Mesendoderm (in vitro differentiated cells): ENCODE measurements around the gene MVB12B.

Experiments used
- DNase-seq: peaks from one replicate; pipeline ENCODE4 v3.0.0; 2013
- H2AK5ac ChIP-seq: 2 replicates; pipeline ENCODE4 v1.6.1; 2013; ENCODE audit warnings: low read length, inconsistent platforms
- H2BK120ac ChIP-seq: 2 replicates; pipeline ENCODE4 v1.6.1; 2013; ENCODE audit warnings: low read depth, mild to moderate bottlenecking, low read length, moderate library complexity, mixed read lengths
- H2BK15ac ChIP-seq: replicated peaks from 2 replicates; pipeline ENCODE4 v1.6.1; 2013; ENCODE audit warnings: low read depth, mild to moderate bottlenecking, moderate library complexity
- H2BK5ac ChIP-seq: 2 replicates; pipeline ENCODE4 v1.6.1; 2013; ENCODE audit warnings: low read length, inconsistent platforms
- H3K18ac ChIP-seq: 2 replicates; pipeline ENCODE4 v1.6.1; 2013; ENCODE audit warnings: mild to moderate bottlenecking, low read length, mixed read lengths
- H3K23ac ChIP-seq: one replicate; pipeline ENCODE4 v1.6.1; 2013; ENCODE audit warnings: low read length
- H3K27ac ChIP-seq: 2 replicates; pipeline ENCODE4 v1.5.1; 2013; ENCODE audit warnings: low read depth, mild to moderate bottlenecking, inconsistent platforms, low read length, moderate library complexity
- H3K27me3 ChIP-seq: 2 replicates; pipeline ENCODE4 v1.6.1; 2013; ENCODE audit warnings: low read length, control low read depth, mild to moderate bottlenecking, inconsistent platforms; ENCODE audit not compliant: insufficient read depth, poor library complexity
- H3K36me3 ChIP-seq: 2 replicates; pipeline ENCODE4 v1.6.1; 2013; ENCODE audit warnings: low read length, inconsistent platforms; ENCODE audit not compliant: control insufficient read depth, insufficient read depth
- H3K4ac ChIP-seq: one replicate; pipeline ENCODE4 v1.6.1; 2013; ENCODE audit warnings: low read depth, mild to moderate bottlenecking, low read length, moderate library complexity
- H3K4me1 ChIP-seq: 2 replicates; pipeline ENCODE4 v1.6.1; 2013; ENCODE audit warnings: low read depth, low read length, inconsistent platforms; ENCODE audit not compliant: control insufficient read depth
- H3K4me2 ChIP-seq: 2 replicates; pipeline ENCODE4 v1.6.1; 2013; ENCODE audit warnings: low read length
- H3K4me3 ChIP-seq: 2 replicates; pipeline ENCODE4 v1.5.1; 2013; ENCODE audit warnings: mild to moderate bottlenecking, low read length
- H3K56ac ChIP-seq: one replicate; pipeline ENCODE4 v1.6.1; 2013; ENCODE audit warnings: low read length
- H3K79me1 ChIP-seq: 2 replicates; pipeline ENCODE4 v1.6.1; 2013; ENCODE audit warnings: low read length, inconsistent platforms
- H3K79me2 ChIP-seq: 2 replicates; pipeline ENCODE4 v1.6.1; 2013; ENCODE audit warnings: mild to moderate bottlenecking, low read length; ENCODE audit not compliant: control insufficient read depth, insufficient read depth
- H3K9ac ChIP-seq: 2 replicates; pipeline ENCODE4 v1.6.1; 2013; ENCODE audit warnings: low read length, inconsistent platforms
- H4K5ac ChIP-seq: one replicate; pipeline ENCODE4 v1.6.1; 2013; ENCODE audit warnings: low read length
- H4K8ac ChIP-seq: one replicate; pipeline ENCODE4 v1.6.1; 2013; ENCODE audit warnings: low read depth, mild to moderate bottlenecking, control low read depth, low read length, moderate library complexity
- WGBS: extraction: QIAGEN DNeasy Blood & Tissue Kit; methylation state at CpG from one replicate; pipeline ENCODE4 v1.1.7; 2013; ENCODE audit warnings: low lambda C conversion rate, missing lambda C conversion rate; ENCODE audit not compliant: insufficient coverage; ENCODE audit errors: extremely low coverage; 5-methylcytosine and 5-hydroxymethylcytosine counted together

Gene MVB12B

DNA sequence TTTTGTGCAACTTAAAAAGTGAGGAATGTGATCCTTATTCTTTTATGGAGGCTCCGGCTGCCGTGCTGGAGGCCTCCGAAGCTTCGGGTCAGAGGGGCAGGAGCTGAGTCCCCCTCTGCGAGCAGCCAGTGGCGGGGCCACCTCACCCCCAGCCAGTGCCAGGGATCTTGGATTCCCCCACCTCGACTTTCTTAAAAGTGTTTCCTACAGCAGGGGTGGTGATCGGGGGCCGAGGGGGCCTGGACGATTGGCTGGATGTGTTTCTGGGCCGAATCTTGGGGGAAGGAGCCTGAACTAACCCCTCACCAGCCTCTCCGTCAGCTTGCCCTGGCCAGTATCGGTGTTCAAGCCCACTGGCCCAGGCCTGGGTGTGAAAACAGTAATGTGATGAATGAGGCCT lies 194.9 kb downstream of the MVB12B start:
- no peak overlapping the region for H4K5ac ChIP-seq
- no peak overlapping the region for H3K4me3 ChIP-seq
- H3K4ac ChIP-seq = peak overlapping the region; percentile 63
- no peak for DNase-seq
- H3K27ac ChIP-seq = no peak overlapping the region
- H3K36me3 ChIP-seq = no peaks in the 10 kb centered on the region
- H3K79me1 ChIP-seq = no peaks in the 10 kb centered on the region
- no peaks in the 10 kb centered on the region for H3K79me2 ChIP-seq
- no peak overlapping the region for H3K23ac ChIP-seq
- H3K4me1 ChIP-seq = peaks cover 5% of the 10 kb centered on the region
- no peak overlapping the region for H3K9ac ChIP-seq
- no peak overlapping the region for H2AK5ac ChIP-seq
- no peak overlapping the region for H2BK5ac ChIP-seq
- no peak overlapping the region for H3K56ac ChIP-seq
- no peak overlapping the region for H2BK15ac ChIP-seq
- H3K27me3 ChIP-seq = no peaks in the 10 kb centered on the region
- H3K18ac ChIP-seq = peak overlapping the region; percentile 28
- H3K4me2 ChIP-seq = no peak overlapping the region
- H4K8ac ChIP-seq = no peak overlapping the region
- WGBS = no CpG with 5 or more reads among the region's 13 CpGs
- no peak overlapping the region for H2BK120ac ChIP-seq

- no CpG with 5 or more reads among the region's 10 CpGs for WGBS
- Histone ChIP-seq H2BK120ac (no peak overlapping the region), H3K18ac (peak overlapping the region; percentile 28), H3K36me3 (no peaks in the 10 kb centered on the region), H3K9ac (no peak overlapping the region), H3K4me3 (no peak overlapping the region), H2BK15ac (no peak overlapping the region), H3K79me1 (no peaks in the 10 kb centered on the region), H3K4me2 (no peak overlapping the region), H3K56ac (no peak overlapping the region), H4K8ac (no peak overlapping the region), H2BK5ac (no peak overlapping the region), H3K23ac (peak overlapping the region; percentile 31), H3K79me2 (no peaks in the 10 kb centered on the region), H3K4ac (no peak overlapping the region), H2AK5ac (no peak overlapping the region), H3K27me3 (no peaks in the 10 kb centered on the region), H4K5ac (no peak overlapping the region), H3K27ac (no peak overlapping the region), H3K4me1 (peaks cover 2% of the 10 kb centered on the region)
- no peak for DNase-seq
Measured at GRCh38 chr9:126521976-126522590, 195.5 kb downstream of the MVB12B start.

DNA sequence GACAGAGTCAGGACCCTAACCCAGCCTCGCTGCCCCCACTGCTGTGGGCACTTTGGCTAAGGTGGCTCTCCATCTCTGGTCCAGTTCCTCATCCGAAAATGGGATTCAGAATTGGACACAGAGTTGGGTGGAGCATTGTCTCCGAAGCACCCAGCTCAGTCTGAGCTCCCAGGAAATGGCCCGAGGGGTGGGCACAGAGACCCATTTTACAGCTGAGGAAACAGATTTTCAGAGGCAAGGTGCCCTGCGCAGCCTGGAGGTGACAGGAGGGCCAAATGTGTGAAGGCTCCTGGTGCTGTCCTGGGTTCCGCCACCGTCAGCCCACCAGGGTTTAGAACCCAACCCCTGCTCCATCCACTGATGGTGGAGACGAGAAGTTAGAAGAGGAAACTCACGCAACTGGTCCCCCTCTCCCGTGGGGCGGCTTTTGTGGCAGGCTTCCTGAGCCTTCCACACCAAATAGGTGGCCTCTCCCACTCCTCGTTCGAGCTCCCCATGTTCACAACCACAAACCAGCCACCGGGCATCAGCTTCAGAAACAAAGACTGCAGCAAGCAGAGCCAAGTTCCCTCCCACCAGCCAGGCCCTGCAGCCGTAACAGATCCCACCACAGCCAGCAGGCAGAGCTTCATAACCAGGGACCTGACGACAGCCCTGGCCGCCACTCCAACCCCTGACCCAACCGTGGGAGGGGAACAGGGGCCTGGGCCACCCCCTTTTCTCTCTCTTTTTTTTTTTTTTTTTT lies 196.2 kb downstream of the MVB12B start:
- DNase-seq = no peak
- Histone ChIP-seq H3K27me3 (no peaks in the 10 kb centered on the region), H3K4me3 (no peak overlapping the region), H3K4ac (no peak overlapping the region), H2AK5ac (no peak overlapping the region), H3K56ac (peak overlapping the region; percentile 6), H2BK5ac (no peak overlapping the region), H3K9ac (no peak overlapping the region), H3K18ac (no peak overlapping the region), H3K79me1 (no peaks in the 10 kb centered on the region), H3K27ac (no peak overlapping the region), H3K4me1 (peaks cover 2% of the 10 kb centered on the region), H4K5ac (no peak overlapping the region), H2BK120ac (no peak overlapping the region), H2BK15ac (no peak overlapping the region), H3K4me2 (no peak overlapping the region), H3K23ac (no peak overlapping the region), H3K79me2 (no peaks in the 10 kb centered on the region), H4K8ac (no peak overlapping the region), H3K36me3 (no peaks in the 10 kb centered on the region)
- WGBS = no CpG with 5 or more reads among the region's 18 CpGs

DNA sequence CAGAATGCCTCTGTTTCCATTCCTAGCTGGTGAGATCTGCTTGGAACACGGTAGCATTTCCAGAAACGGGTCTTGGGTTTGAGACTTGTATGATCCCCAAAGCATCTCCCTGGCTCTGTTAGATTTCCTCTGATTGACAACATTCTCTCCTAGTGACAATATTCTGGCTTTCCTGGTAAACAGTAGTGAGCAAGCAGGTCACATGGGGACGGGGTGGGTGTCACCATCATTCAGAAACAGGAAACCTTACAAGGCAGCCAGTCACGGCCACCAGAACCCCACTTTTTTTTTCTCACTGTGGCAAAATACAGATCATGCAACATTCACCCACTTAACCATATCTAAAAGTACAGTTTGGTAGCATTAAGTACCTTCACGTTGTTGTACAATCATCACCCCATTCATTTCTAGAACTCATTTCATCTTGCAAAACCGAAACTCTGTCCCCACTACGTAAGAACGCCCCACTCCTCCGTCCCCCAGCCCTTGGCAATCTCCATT lies 197.0 kb downstream of the MVB12B start:
- Histone ChIP-seq H3K18ac (no peak overlapping the region), H3K4ac (no peak overlapping the region), H3K36me3 (no peaks in the 10 kb centered on the region), H3K4me3 (no peak overlapping the region), H3K27ac (no peak overlapping the region), H2BK15ac (no peak overlapping the region), H3K23ac (no peak overlapping the region), H3K79me1 (no peaks in the 10 kb centered on the region), H2BK120ac (no peak overlapping the region), H3K9ac (no peak overlapping the region), H3K4me1 (peaks cover 2% of the 10 kb centered on the region), H3K56ac (no peak overlapping the region), H3K27me3 (no peaks in the 10 kb centered on the region), H3K79me2 (no peaks in the 10 kb centered on the region), H4K5ac (no peak overlapping the region), H4K8ac (no peak overlapping the region), H3K4me2 (no peak overlapping the region), H2BK5ac (no peak overlapping the region), H2AK5ac (no peak overlapping the region)
- no peak for DNase-seq
- WGBS = no CpG with 5 or more reads among the region's 9 CpGs

DNA sequence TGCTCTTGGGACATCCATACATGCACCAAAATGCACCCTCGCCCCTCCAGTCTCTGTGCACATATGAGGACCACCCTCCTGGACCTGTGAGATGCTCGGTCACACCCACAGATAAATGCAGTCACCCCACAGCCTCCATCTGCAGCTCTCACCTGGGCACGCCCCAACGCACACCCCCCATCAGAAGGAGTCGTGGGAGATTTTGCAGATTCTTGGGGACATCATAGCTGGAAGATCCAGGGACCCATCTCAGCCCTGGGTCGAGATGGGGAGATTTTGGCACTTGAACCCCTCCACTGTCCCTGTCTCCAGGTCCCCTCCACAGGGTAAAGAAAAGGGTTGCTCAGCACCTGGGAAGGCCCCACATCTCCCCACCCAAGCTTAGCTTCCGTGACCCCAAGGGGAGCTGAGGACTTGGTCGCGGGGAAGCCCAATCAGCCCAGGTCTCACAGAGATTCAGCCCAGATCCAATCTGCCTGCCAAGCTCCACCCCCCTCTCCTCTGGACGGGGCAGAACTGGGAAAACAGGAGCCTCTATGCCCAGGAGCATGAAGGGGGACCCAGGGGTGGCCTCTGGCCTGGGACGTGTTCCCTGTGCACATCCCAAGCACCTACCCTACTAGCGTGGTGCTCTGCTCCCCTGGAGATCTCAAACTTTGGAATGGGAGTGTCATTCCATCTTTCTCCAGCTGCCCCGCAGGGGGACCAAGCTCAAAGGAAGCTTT lies 197.9 kb downstream of the MVB12B start:
- peaks cover 2% of the 10 kb centered on the region for H3K4me1 ChIP-seq
- no peak overlapping the region for H2BK5ac ChIP-seq
- DNase-seq = no peak
- no peak overlapping the region for H3K4me3 ChIP-seq
- no peak overlapping the region for H3K18ac ChIP-seq
- H3K4me2 ChIP-seq = no peak overlapping the region
- H3K36me3 ChIP-seq = no peaks in the 10 kb centered on the region
- no peak overlapping the region for H3K9ac ChIP-seq
- no peaks in the 10 kb centered on the region for H3K79me1 ChIP-seq
- H2BK15ac ChIP-seq = no peak overlapping the region
- no peak overlapping the region for H4K5ac ChIP-seq
- no peak overlapping the region for H3K56ac ChIP-seq
- no CpG with 5 or more reads among the region's 13 CpGs for WGBS
- H3K79me2 ChIP-seq = no peaks in the 10 kb centered on the region
- H2AK5ac ChIP-seq = no peak overlapping the region
- H4K8ac ChIP-seq = no peak overlapping the region
- no peak overlapping the region for H3K23ac ChIP-seq
- H3K27ac ChIP-seq = no peak overlapping the region
- H3K27me3 ChIP-seq = no peaks in the 10 kb centered on the region
- H3K4ac ChIP-seq = no peak overlapping the region
- H2BK120ac ChIP-seq = no peak overlapping the region
